Heart right ventricle (tissue), 16 donors: ENCODE results near the gene ACTN3. TPM values are rescaled to one million over a fixed set of nuclear protein-coding genes. Genes with fewer than 3 reads are reported as not detected.

Experiments
- ATAC-seq, 8 donors: fragments of 200-7000 bp; cut with Tn5 transposase; one replicate each; pipeline ENCODE4 v1.9.1; 2020; ENCODE audit warnings: mild to moderate bottlenecking in 8 of 8, moderate library complexity in 8 of 8, moderate number of reproducible peaks in 1 of 8
- DNase-seq, 2 donors: peaks; one replicate each; pipeline ENCODE4 v3.0.0-alpha.2; 2020
- H3K27ac ChIP-seq, 10 donors: fragments of 200-600 bp; sonication (generic) in 2 of 10; one replicate each; pipeline versions ENCODE4 v1.5.0 to v1.8.0; 2020 to 2022; ENCODE audit warnings: mild to moderate bottlenecking in 3 of 10
- H3K27me3 ChIP-seq, 7 donors: fragments of 200-600 bp; one replicate each; pipeline ENCODE4 v1.8.0; 2021 to 2022; ENCODE audit warnings: mild to moderate bottlenecking in 2 of 7
- H3K36me3 ChIP-seq, 9 donors: fragments of 200-600 bp; sonication (generic) in 1 of 9; one replicate each; pipeline versions ENCODE4 v1.5.0 to v1.8.0; 2020 to 2022; ENCODE audit warnings: mild to moderate bottlenecking in 2 of 9
- H3K4me1 ChIP-seq, 9 donors: fragments of 200-600 bp; sonication (generic) in 1 of 9; one replicate each; pipeline versions ENCODE4 v1.5.0 to v1.8.0; 2020 to 2022; ENCODE audit warnings: mild to moderate bottlenecking in 4 of 9
- H3K4me3 ChIP-seq, 10 donors: fragments of 200-600 bp; sonication (generic) in 2 of 10; one replicate each; pipeline versions ENCODE4 v1.5.0 to v1.8.0; 2020 to 2022; ENCODE audit warnings: mild to moderate bottlenecking in 7 of 10, moderate library complexity in 2 of 10
- H3K9me3 ChIP-seq, 11 donors: fragments of 200-600 bp in 10 of 11; sonication (generic) in 2 of 11; one replicate each; pipeline versions ENCODE4 v1.5.0 to v1.8.0; 2013 to 2022; ENCODE audit warnings: mild to moderate bottlenecking in 2 of 11, control low read depth in 1 of 11, moderate library complexity in 1 of 11
- CTCF ChIP-seq, 9 donors: fragments of 200-600 bp; sonication (generic) in 2 of 9; IDR thresholded peaks; one replicate each; pipeline versions ENCODE4 v1.5.0 to v1.8.0; 2021 to 2022; ENCODE audit warnings: antibody characterized with exemption in 9 of 9, mild to moderate bottlenecking in 5 of 9, moderate library complexity in 1 of 9
- WGBS, 2 donors: extraction: QIAGEN DNeasy Blood & Tissue Kit; methylation state at CpG; one replicate each; pipeline ENCODE4 v1.1.7; 2013; ENCODE audit warnings: inconsistent platforms in 1 of 2; 5-methylcytosine and 5-hydroxymethylcytosine counted together
- intact Hi-C, 10 donors: fragments of 100-400 bp; cut with DNase I; formaldehyde crosslinking; loops; one replicate each; pipeline versions ENCODE4 v1.11.1 to v1.14.2; 2022
- polyA plus RNA-seq, 2 donors: library from polyadenylated mRNA; stranded (reverse); fragments of 200-250 nt; gene quantifications; one replicate each; pipeline ENCODE4 v1.2.3, GENCODE V29; 2013
- total RNA-seq, 10 donors: library from RNA; stranded (reverse); fragmentation: NEBNext Ultra II Directional in 3 of 10; extraction: Animal tissue kit (Norgen Biotek cat#: 25700) in 3 of 10; gene quantifications; one replicate each; pipeline versions ENCODE4 v1.2.1 to v1.2.4, GENCODE V29; 2021 to 2023
- donor health status: Arrhythmogenic right ventricular cardiomyopathy.
- donor health status: ischemic (EF 13 %, LVEDD 7.1; RV severe dilation, severe dysfunction).
- donor health status: healthy with polysubstance abuse.
- donor health status: DM: no; HTN: yes; CAD: no.
- donor health status: DM: no; HTN: no; CAD: no.
- donor health status: ischemic (EF 25% LVEDD 6.9; RV normal size, moderate dysfunction).
- donor health status: ischemic (EF 25% LVEDD 5.7; RV mildly dilated, moderate dysfunction).
- donor health status: healthy.
- donor health status: DM: yes; HTN: yes; CAD: no.
- donor health status: Ischemic cardiomyopathy.
- donor health status: ischemic (EF 35%, LVEDD 5.7; RV mildly dilated, moderate dysfunction).
- donor health status: nonischemic (EF 11% LVEDD 7.7; RV severe dilation, severe dysfunction).
- donor health status: DM: yes; HTN: yes; CAD: no.
- donor health status: PGD.
- donor health status: ischemic (EF 29% LVEDD 5.4; RV normal size, mild dysfunction).
- donor health status: nonischemic (EF 23%, LVEDD 6.1; RV moderate dilation, normal function).

ACTN3 gene
- total and polyA plus RNA-seq, 12 donors = 0.03 to 0.24 TPM; not detected in 10

DNA sequence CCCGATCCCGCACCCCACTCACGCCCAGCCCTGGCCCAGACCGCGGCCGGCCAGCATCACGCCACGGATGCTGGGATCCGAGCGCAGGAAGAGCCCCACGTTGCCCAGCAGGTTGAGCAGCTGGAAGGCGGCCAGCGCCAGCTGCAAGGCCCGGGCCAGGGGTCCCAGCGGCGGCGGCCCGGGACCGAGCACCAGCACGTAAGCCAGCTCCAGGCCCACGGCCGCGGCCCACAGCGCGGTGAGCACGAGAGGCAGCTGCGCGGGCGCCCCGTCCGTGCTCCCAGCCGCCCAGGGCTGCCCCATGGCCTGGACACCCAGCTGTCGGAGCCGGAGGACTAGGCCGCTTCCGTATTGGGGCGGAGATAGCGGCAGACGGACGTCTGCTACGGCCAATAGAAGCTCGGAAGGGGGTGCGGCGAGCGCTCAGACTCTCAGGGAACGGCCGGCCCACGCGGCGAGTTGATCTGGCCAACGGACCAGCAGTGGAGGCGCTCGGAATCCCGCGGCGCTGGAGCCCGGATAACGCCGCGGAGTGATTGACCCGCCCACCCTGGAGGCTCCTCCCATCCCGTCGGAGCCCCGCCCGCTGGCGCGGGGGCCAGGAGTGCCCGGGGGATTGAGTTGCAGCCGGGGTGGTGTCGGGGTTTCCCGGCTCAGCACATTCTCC is 869 bp upstream of the ACTN3 start, which contains the start of gene ZDHHC24:
Gene ZDHHC24, minus strand, starts transcription at position 348 of the 667 bp plus-strand sequence. Its CDS starts 45 bp downstream, at position 303.
- TF ChIP-seq CTCF (IDR thresholded peaks at IDR 0.05) = no peak
- H3K4me3 ChIP-seq = peak within 1 kb of the TSS; percentile 67 to 98 (median 86)
- ATAC-seq (peak; percentile 96 to 98 (median 97)), DNase-seq (peak; percentile 97 to 98)
- H3K27me3 ChIP-seq = no peaks in the 10 kb centered on the region
- H3K36me3 ChIP-seq = peaks cover 0 to 27% (median 6%) of the 10 kb centered on the region in 9 donors
- intact Hi-C loops = loop anchor here in 2 of 10 donors (1.0 to 10.0 kb wide), 3 partner anchors 23 to 899 kb away; partner anchors contain the start of genes BBS1 (in 1 of the 2), CORO1B (in 1 of the 2) and CTSF (in 1 of the 2)
- H3K9me3 ChIP-seq = no peaks in the 10 kb centered on the region
- H3K27ac ChIP-seq = peak within 1 kb of the TSS in 9 of 10 donors; percentile 65 to 94 (median 73)
- H3K4me1 ChIP-seq = peaks cover 3 to 46% (median 31%) of the 10 kb centered on the region in 9 donors
- WGBS, 2 donors = 0 to 1% methylated on average over 69 to 71 of the region's 71 CpGs

- intact Hi-C loops = loop anchor here in 2 of 10 donors (1.0 to 10.0 kb wide), 3 partner anchors 22 to 898 kb away; partner anchors contain the start of genes BBS1 (in 1 of the 2), CORO1B (in 1 of the 2) and CTSF (in 1 of the 2)
- ATAC-seq = no peak
- TF ChIP-seq CTCF (IDR thresholded peaks at IDR 0.05) = no peak
- Histone ChIP-seq H3K4me3 (peak overlapping the region in 6 of 10 donors; percentile 73 to 98 (median 92)), H3K27ac (peak overlapping the region in 1 of 10 donors; percentile 28), H3K36me3 (peaks cover 0 to 14% (median 3%) of the 10 kb centered on the region in 9 donors), H3K9me3 (no peaks in the 10 kb centered on the region), H3K27me3 (no peaks in the 10 kb centered on the region), H3K4me1 (peaks cover 3 to 44% (median 31%) of the 10 kb centered on the region in 9 donors)
- 24 to 29% methylated on average over 18 of the region's 18 CpGs for WGBS, 2 donors
- DNase-seq = no peak
Measured at GRCh38 chr11:66546966-66547661, 411 bp downstream of the ACTN3 start.

DNA sequence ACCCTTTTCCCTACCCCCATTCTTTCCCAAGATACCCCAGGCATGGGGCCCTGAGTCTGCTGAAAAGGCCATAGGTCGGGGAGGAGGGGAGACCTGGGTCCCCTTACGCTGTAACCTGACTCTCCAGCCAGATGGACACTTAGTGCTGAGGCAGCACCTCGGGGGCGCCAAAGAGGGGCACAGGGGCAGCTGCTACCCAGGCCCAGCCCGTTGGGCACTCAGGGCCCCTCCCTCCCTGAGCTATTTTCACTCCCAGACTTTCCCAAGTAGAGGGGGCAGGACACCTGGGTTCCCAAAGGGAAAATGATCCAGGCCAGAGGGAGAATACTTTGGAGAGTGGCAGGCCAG is 933 bp downstream of the ACTN3 start:
- ATAC-seq (no peak), DNase-seq (no peak)
- WGBS, 2 donors = 43 to 47% methylated on average over 5 of the region's 5 CpGs
- TF ChIP-seq CTCF (IDR thresholded peaks at IDR 0.05) = no peak
- H3K4me3 ChIP-seq = no peak overlapping the region
- H3K27ac ChIP-seq = no peak overlapping the region
- no peaks in the 10 kb centered on the region for H3K9me3 ChIP-seq
- H3K4me1 ChIP-seq = peaks cover 3 to 39% (median 31%) of the 10 kb centered on the region in 9 donors
- peaks cover 0 to 9% (median 0%) of the 10 kb centered on the region in 9 donors for H3K36me3 ChIP-seq
- intact Hi-C loops = loop anchor here in 2 of 10 donors (2.0 to 10.0 kb wide), 2 partner anchors 21 to 897 kb away; partner anchors contain the start of genes CORO1B (in 1 of the 2) and CTSF (in 1 of the 2)
- H3K27me3 ChIP-seq = no peaks in the 10 kb centered on the region

- DNase-seq (no peak), ATAC-seq (no peak)
- intact Hi-C loops = loop anchor here in 1 of 10 donors (10.0 kb wide), 1 partner anchor 897 kb away; the partner anchor contains the start of gene CORO1B
- Histone ChIP-seq H3K27ac (no peak overlapping the region), H3K4me3 (no peak overlapping the region), H3K36me3 (peaks cover 0 to 5% (median 0%) of the 10 kb centered on the region in 9 donors), H3K9me3 (no peaks in the 10 kb centered on the region), H3K27me3 (no peaks in the 10 kb centered on the region), H3K4me1 (peaks cover 3 to 36% (median 31%) of the 10 kb centered on the region in 9 donors)
- TF ChIP-seq CTCF (IDR thresholded peaks at IDR 0.05) = no peak
- 55 to 62% methylated on average over 11 of the region's 11 CpGs for WGBS, 2 donors
Measured at GRCh38 chr11:66548041-66548440, 1.3 kb downstream of the ACTN3 start.
